Measurements from ENCODE around the gene LRCH1.

Gene LRCH1

DNA sequence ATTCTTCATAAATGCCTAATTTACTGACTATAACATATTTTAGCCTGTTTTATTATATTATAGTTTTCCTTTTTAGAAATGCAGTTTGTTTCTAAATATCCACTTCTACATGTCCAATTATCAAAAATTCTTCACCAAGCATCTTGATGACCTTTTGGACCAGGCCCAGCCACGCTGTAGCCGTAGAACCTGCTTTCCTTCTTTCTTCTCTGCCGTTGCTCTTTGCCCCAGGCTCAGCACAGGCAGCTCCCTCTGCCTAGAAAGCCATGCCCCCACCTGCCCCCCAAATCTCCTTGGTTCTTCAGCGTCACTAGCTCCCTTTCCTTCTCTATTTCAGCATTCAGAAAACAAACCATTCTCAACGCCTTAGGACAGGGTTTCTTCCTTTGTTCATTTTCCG, 178.6 kb downstream of the LRCH1 start:
- Histone ChIP-seq H3K4me3 (replicated peaks; ENCODE audit: insufficient read depth, low read length) (no peak overlapping the region), H3K27me3 (ENCODE audit: insufficient read depth, poor library complexity, severe bottlenecking) (no peaks in the 10 kb centered on the region), H3K27ac (replicated peaks) (no peak overlapping the region)
- DNase-seq (ENCODE audit: low read depth in 1 of 2, low spot score in 1 of 2) = no peak
- TF ChIP-seq SPI1 (IDR thresholded peaks at IDR 0.05; ENCODE audit: borderline replicate concordance, low read depth) (no peak), POLR2AphosphoS5 (IDR thresholded peaks at IDR 0.05; ENCODE audit: low read depth) (no peak), GABPA (IDR thresholded peaks at IDR 0.05; ENCODE audit: low read depth) (no peak)
- TF ChIP-seq, protein P1, sequence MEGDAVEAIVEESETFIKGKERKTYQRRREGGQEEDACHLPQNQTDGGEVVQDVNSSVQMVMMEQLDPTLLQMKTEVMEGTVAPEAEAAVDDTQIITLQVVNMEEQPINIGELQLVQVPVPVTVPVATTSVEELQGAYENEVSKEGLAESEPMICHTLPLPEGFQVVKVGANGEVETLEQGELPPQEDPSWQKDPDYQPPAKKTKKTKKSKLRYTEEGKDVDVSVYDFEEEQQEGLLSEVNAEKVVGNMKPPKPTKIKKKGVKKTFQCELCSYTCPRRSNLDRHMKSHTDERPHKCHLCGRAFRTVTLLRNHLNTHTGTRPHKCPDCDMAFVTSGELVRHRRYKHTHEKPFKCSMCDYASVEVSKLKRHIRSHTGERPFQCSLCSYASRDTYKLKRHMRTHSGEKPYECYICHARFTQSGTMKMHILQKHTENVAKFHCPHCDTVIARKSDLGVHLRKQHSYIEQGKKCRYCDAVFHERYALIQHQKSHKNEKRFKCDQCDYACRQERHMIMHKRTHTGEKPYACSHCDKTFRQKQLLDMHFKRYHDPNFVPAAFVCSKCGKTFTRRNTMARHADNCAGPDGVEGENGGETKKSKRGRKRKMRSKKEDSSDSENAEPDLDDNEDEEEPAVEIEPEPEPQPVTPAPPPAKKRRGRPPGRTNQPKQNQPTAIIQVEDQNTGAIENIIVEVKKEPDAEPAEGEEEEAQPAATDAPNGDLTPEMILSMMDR (IDR thresholded peaks at IDR 0.05; ENCODE audit: insufficient read depth, low read length) = no peak
- TF ChIP-seq, protein P2, sequence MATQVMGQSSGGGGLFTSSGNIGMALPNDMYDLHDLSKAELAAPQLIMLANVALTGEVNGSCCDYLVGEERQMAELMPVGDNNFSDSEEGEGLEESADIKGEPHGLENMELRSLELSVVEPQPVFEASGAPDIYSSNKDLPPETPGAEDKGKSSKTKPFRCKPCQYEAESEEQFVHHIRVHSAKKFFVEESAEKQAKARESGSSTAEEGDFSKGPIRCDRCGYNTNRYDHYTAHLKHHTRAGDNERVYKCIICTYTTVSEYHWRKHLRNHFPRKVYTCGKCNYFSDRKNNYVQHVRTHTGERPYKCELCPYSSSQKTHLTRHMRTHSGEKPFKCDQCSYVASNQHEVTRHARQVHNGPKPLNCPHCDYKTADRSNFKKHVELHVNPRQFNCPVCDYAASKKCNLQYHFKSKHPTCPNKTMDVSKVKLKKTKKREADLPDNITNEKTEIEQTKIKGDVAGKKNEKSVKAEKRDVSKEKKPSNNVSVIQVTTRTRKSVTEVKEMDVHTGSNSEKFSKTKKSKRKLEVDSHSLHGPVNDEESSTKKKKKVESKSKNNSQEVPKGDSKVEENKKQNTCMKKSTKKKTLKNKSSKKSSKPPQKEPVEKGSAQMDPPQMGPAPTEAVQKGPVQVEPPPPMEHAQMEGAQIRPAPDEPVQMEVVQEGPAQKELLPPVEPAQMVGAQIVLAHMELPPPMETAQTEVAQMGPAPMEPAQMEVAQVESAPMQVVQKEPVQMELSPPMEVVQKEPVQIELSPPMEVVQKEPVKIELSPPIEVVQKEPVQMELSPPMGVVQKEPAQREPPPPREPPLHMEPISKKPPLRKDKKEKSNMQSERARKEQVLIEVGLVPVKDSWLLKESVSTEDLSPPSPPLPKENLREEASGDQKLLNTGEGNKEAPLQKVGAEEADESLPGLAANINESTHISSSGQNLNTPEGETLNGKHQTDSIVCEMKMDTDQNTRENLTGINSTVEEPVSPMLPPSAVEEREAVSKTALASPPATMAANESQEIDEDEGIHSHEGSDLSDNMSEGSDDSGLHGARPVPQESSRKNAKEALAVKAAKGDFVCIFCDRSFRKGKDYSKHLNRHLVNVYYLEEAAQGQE (IDR thresholded peaks at IDR 0.05; ENCODE audit: insufficient replicate concordance, low read depth) = no peak

DNA sequence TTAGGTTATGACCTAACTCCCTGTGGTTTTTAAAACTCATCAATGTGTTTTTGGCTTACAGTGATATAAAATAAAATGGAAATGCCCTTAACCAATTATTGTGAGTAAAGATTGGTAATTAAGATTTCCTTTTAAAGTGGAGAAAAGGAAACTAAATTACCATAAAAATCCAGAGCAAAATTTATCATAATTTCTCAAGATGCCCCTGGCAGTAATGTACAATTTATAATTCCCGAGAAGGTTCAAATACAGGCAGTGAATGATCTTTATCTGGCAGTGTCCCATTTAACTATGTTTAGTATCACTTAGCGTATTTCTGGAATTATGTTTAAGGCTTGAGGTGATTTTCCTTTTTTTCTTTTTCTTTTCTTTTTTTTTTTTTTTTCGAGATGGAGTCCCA, 182.5 kb downstream of the LRCH1 start:
- H3K4me3 ChIP-seq (replicated peaks; ENCODE audit: insufficient read depth, low read length) = no peak overlapping the region
- TF ChIP-seq POLR2AphosphoS5 (IDR thresholded peaks at IDR 0.05; ENCODE audit: low read depth) = no peak
- TF ChIP-seq GABPA (IDR thresholded peaks at IDR 0.05; ENCODE audit: low read depth) = no peak
- no peak for TF ChIP-seq SPI1 (IDR thresholded peaks at IDR 0.05; ENCODE audit: borderline replicate concordance, low read depth)
- TF ChIP-seq, protein P1 (IDR thresholded peaks at IDR 0.05; ENCODE audit: insufficient read depth, low read length) = no peak
- TF ChIP-seq, protein P2 (IDR thresholded peaks at IDR 0.05; ENCODE audit: insufficient replicate concordance, low read depth) = no peak
- H3K27ac ChIP-seq (replicated peaks) = no peak overlapping the region

DNA sequence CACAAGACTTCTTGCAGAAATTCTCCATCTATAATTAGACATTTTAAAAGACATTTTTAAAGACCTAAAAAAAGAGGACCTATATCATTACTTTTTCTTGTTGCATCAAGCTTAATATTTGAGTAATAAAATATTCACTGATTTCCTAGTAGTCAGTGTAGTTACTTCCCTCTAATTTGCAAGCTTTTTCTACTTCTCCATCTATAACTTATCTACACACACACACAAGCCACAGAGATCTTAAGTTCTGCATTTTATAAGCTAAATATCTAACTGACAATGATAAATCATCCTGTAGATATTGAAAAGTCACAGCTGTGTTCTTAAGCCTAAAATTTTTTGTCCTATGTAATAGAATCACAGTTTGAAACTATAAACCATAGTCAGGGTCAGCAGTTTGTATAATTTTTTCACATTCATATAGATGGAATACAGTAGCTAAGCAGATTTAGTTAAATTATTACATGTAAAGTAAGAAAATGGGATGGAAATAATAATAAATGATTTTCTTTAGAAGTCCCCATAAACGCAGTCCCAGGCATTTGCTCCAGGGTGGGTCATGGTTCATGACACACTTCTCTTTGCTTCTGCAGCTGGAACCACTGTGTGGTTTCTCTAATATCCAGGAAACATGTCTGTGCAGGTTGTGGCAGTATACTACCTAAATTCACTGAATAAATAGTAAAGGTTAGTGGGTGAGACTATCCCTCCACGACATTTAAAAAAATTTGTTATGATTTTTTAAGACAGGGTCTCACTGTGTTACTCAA, 183.8 kb downstream of the LRCH1 start:
- H3K27ac ChIP-seq (replicated peaks) = peak overlapping the region; percentile 17
- H3K27me3 ChIP-seq (ENCODE audit: insufficient read depth, poor library complexity, severe bottlenecking) = no peaks in the 10 kb centered on the region
- DNase-seq (ENCODE audit: low read depth in 1 of 2, low spot score in 1 of 2) = no peak
- H3K4me3 ChIP-seq (replicated peaks; ENCODE audit: insufficient read depth, low read length) = no peak overlapping the region
- no peak; the same call in 1 of the 2 replicates for TF ChIP-seq SPI1 (IDR thresholded peaks at IDR 0.05; ENCODE audit: borderline replicate concordance, low read depth)
- TF ChIP-seq GABPA (IDR thresholded peaks at IDR 0.05; ENCODE audit: low read depth) = no peak
- TF ChIP-seq, protein P1 (IDR thresholded peaks at IDR 0.05; ENCODE audit: insufficient read depth, low read length) = no peak
- TF ChIP-seq POLR2AphosphoS5 (IDR thresholded peaks at IDR 0.05; ENCODE audit: low read depth) = no peak
- TF ChIP-seq, protein P2 (IDR thresholded peaks at IDR 0.05; ENCODE audit: insufficient replicate concordance, low read depth) = no peak

More for the DNA sequence above, 182.5 kb downstream of the LRCH1 start:
- H3K27me3 ChIP-seq (ENCODE audit: insufficient read depth, poor library complexity, severe bottlenecking) = no peaks in the 10 kb centered on the region
- DNase-seq (ENCODE audit: low read depth in 1 of 2, low spot score in 1 of 2) = no peak

Measured in HL-60 (cell line).